HepG2 (cell line): ENCODE results near the gene PRSS36. TPM values are rescaled to one million over a fixed set of nuclear protein-coding genes. Genes with fewer than 3 reads are reported as not detected.

ENCODE experiments used
- AKNA ChIP-seq: sonication (generic); formaldehyde crosslinking; IDR thresholded peaks from 2 replicates; pipeline ENCODE4 v1.4.0; 2020; ENCODE audit warnings: missing genetic modification reagents, borderline replicate concordance
- CEBPG ChIP-seq: IDR thresholded peaks from 2 replicates; pipeline ENCODE4 v1.6.1; 2016
- FOXO4 ChIP-seq: sonication (generic); formaldehyde crosslinking; conservative IDR thresholded peaks from 2 replicates; pipeline ENCODE4 v1.8.1; 2023; ENCODE audit warnings: missing genetic modification reagents
- GPN1 ChIP-seq: sonication (generic); formaldehyde crosslinking; IDR thresholded peaks from 2 replicates; pipeline ENCODE4 v1.5.1; 2020; ENCODE audit warnings: missing genetic modification reagents, borderline replicate concordance
- KLF16 ChIP-seq, 2 experiments: sonication (generic) in 1 of 2; formaldehyde crosslinking in 1 of 2; IDR thresholded peaks; 2 replicates each; pipeline versions ENCODE4 v1.6.1 to v1.8.0; 2016 to 2023; ENCODE audit warnings: missing genetic modification reagents in 2 of 2, missing compliant biosample characterization in 1 of 2
- RAD21 ChIP-seq: fragments of 450-650 bp; formaldehyde crosslinking; IDR thresholded peaks from 2 replicates; pipeline ENCODE4 v1.5.0; 2020; ENCODE audit warnings: mild to moderate bottlenecking
- ZBTB44 ChIP-seq: sonication (generic); formaldehyde crosslinking; IDR thresholded peaks from 2 replicates; pipeline ENCODE4 v1.4.0; 2020; ENCODE audit warnings: missing genetic modification reagents
- ZGPAT ChIP-seq: IDR thresholded peaks from 2 replicates; pipeline ENCODE4 v1.6.1; 2016; ENCODE audit warnings: mild to moderate bottlenecking
- ZKSCAN8 ChIP-seq: IDR thresholded peaks from 2 replicates; pipeline ENCODE4 v1.6.1; 2016; ENCODE audit warnings: borderline replicate concordance, missing genetic modification reagents, missing compliant biosample characterization
- ZNF407 ChIP-seq: sonication (generic); formaldehyde crosslinking; IDR thresholded peaks from one replicate; pipeline ENCODE4 v1.5.1; 2020; ENCODE audit warnings: mild to moderate bottlenecking, missing genetic modification reagents; ENCODE audit errors: not compliant biosample characterization
- polyA plus RNA-seq, 8 experiments: library from polyadenylated mRNA; depleted of rRNA in 3 of 8; stranded (reverse) in 7 of 8; unstranded in 1 of 8; fragments of >200 nt; fragmentation: Illumina TruSeq in 4 of 8; extraction: Trizol in 4 of 8; gene quantifications; 2 replicates each; pipeline versions ENCODE4 v1.2.1 to v1.2.3, GENCODE V29; 2011 to 2016; ENCODE audit warnings: low read depth in 4 of 8, missing spikeins in 1 of 8, mixed read lengths in 1 of 8; ENCODE audit not compliant: insufficient read depth in 1 of 8
- total RNA-seq, 5 experiments: library from RNA; depleted of rRNA; stranded (reverse); fragments of >200 nt; fragmentation: Illumina TruSeq; extraction: Trizol; gene quantifications; 2 replicates each; pipeline ENCODE4 v1.2.3, GENCODE V29; 2016; ENCODE audit warnings: low read depth in 1 of 5

The PRSS36 gene
- total and polyA plus RNA-seq, 2 of the 13 experiments (the other 11 are each of a cell fraction or from before 2014, with no cell fraction given): 1.5 to 2.1 TPM

GRCh38 chr16:31094424-31095120, 55.3 kb downstream of the PRSS36 start, which contains the start of gene VKORC1 (continued):
- no peak for TF ChIP-seq AKNA (CRISPR knock-in tag)
- peak; percentile 32; the same call in 1 of the 2 replicates for TF ChIP-seq RAD21 (CRISPR knock-in tag)
- peak in 1 of 2 experiments; percentile 85; a peak in 2 of 4 replicates for TF ChIP-seq KLF16 (CRISPR knock-in tag; IDR thresholded peaks at IDR 0.05)
- peak; percentile 92 for TF ChIP-seq ZGPAT (CRISPR knock-in tag)
- TF ChIP-seq ZKSCAN8 (CRISPR knock-in tag): peak; percentile 57; the same call in 1 of the 2 replicates
- TF ChIP-seq CEBPG (CRISPR knock-in tag): peak; percentile 55
- no peak for TF ChIP-seq ZBTB44
- no peak for TF ChIP-seq ZNF407 (CRISPR knock-in tag)
- no peak for TF ChIP-seq FOXO4 (CRISPR knock-in tag)
- TF ChIP-seq GPN1 (CRISPR knock-in tag): 0 out of 2 replicates have a peak, but pooled peaks have one; percentile 43
